ENCODE data around the gene POLR2E. TPM values are rescaled to one million over a fixed set of nuclear protein-coding genes. Genes with fewer than 3 reads are reported as not detected.

POLR2E gene
- total and polyA plus RNA-seq, 9 of the 15 experiments (the other 6 are each of a cell fraction or from before 2014, with no cell fraction given) = 3.4 to 413 (median 244) TPM

DNA sequence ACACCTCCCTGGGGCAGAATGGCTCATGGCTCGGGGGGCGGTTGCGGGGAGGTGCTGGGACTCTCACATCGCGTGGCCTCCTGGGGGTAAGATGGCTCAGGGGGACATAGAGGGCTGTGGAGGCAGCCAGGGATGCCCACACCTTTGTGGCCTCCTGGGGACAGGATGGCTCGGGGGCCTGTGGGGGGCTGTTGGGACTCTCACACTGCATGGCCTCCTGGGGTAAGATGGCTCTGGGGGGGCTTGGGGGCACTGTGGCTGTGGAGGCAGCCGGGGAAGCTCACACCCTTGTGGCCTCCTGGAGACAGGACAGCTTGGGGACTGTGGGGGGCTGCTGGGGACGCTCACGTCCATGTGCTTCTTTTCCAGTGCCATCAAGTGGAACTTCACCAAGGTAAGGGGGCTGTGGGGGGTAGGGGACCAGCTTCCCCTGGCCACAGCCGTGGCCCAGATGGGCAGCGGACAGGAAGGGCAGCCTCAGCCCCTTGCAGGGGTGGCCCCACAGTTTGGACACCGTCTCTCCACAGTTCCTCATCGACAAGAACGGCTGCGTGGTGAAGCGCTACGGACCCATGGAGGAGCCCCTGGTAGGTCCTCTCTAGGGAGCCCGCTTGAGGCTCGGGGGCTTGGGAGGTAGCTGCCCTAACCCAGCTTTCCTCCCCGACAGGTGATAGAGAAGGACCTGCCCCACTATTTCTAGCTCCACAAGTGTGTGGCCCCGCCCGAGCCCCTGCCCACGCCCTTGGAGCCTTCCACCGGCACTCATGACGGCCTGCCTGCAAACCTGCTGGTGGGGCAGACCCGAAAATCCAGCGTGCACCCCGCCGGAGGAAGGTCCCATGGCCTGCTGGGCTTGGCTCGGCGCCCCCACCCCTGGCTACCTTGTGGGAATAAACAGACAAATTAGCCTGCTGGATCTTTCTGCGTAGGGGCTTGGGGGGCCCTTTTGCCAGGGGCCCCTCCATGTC is 11.0 kb upstream of the POLR2E start:
- FAIRE-seq (no peak), DNase-seq (ENCODE audit: extremely low read depth in 1 of 4, low spot score in 3 of 4) (no peak), ATAC-seq (no peak)
- no peak overlapping the region for H3K4me2 ChIP-seq (ENCODE audit: insufficient read depth, low read length)
- no peaks in the 10 kb centered on the region; the same call in 1 of the 2 replicates for H4K20me1 ChIP-seq (replicated peaks; ENCODE audit: control insufficient read depth, insufficient read depth, low read length)
- H3K79me2 ChIP-seq (ENCODE audit: control insufficient read depth, insufficient read depth, low read length) = peaks cover 25% of the 10 kb centered on the region
- WGBS (ENCODE audit: insufficient coverage, low coverage, missing lambda C conversion rate) = 90% methylated on average over 26 of the region's 32 CpGs
- H3K27ac ChIP-seq (ENCODE audit: extremely low read depth, low read depth, low read length) = no peak overlapping the region
- in situ Hi-C loops (cut with MboI) = no loop called here
- intact Hi-C loops (cut with micrococcal nuclease) = no loop called here
- H3K9ac ChIP-seq (ENCODE audit: insufficient read depth in 1 of 2, low read depth in 2 of 2, low read length in 2 of 2) = peak overlapping the region in 1 of 2 experiments; percentile 61; a peak in 2 of 4 replicates
- ChIA-PET CTCF (ENCODE audit: low intra/inter-chr PET ratio) (no interaction called here), POLR2A (interaction anchor here (0.8 kb wide), 1 partner anchor 93 kb away, joined by 4 read pairs; no protein-coding TSS in a partner anchor)
- H3K36me3 ChIP-seq (ENCODE audit: control insufficient read depth, insufficient read depth, low read length) = peaks cover 56% of the 10 kb centered on the region; the same call in 2 of the 3 replicates
- H2AFZ ChIP-seq (ENCODE audit: low read depth, low read length) = no peak overlapping the region
- BruUV-seq (replicated peaks) = no TSS peak
- H3K9me3 ChIP-seq (replicated peaks; ENCODE audit: control insufficient read depth, insufficient read depth, low read depth, low read length) = no peaks in the 10 kb centered on the region; the same call in 1 of the 2 replicates
- no peak overlapping the region for H3K4me3 ChIP-seq
- no peaks in the 10 kb centered on the region for H3K9me1 ChIP-seq (ENCODE audit: control insufficient read depth, insufficient read depth, low read length)
- peaks cover 21 to 87% of the 10 kb centered on the region in 2 experiments for H3K4me1 ChIP-seq (replicated peaks in 1 of 2; ENCODE audit: control insufficient read depth in 2 of 2, insufficient read depth in 2 of 2, low read length in 2 of 2)
- no peaks in the 10 kb centered on the region for H3K27me3 ChIP-seq (ENCODE audit: control insufficient read depth in 2 of 2, insufficient read depth in 2 of 2, low read length in 2 of 2)
- TF ChIP-seq SMARCA4 (IDR thresholded peaks at IDR 0.05) (no peak), POLR2AphosphoS5 (IDR thresholded peaks at IDR 0.05; ENCODE audit: control insufficient read depth, insufficient read depth, low read depth, low read length) (0 out of 2 replicates have a peak, but pooled peaks have one; percentile 9), ZNF780A (CRISPR knock-in tag; IDR thresholded peaks at IDR 0.05) (no peak), PML (IDR thresholded peaks at IDR 0.05; ENCODE audit: low read length) (0 out of 2 replicates have a peak, but pooled peaks have one; percentile 6), POLR2G (IDR thresholded peaks at IDR 0.05; ENCODE audit: low read depth, low read length) (peak; percentile 5; the same call in 1 of the 2 replicates), PHF21A (IDR thresholded peaks at IDR 0.05; ENCODE audit: borderline replicate concordance, low read depth) (no peak), MAFK (IDR thresholded peaks at IDR 0.05; ENCODE audit: low read length) (no peak), PTBP1 (IDR thresholded peaks at IDR 0.05; ENCODE audit: low read depth, low read length) (no peak), ZNF41 (CRISPR knock-in tag; conservative IDR thresholded peaks at IDR 0.05) (no peak), SMC3 (conservative IDR thresholded peaks at IDR 0.05; ENCODE audit: insufficient read depth, low read depth, low read length) (no peak), RBFOX2 (IDR thresholded peaks at IDR 0.05; ENCODE audit: low read depth, low read length) (0 out of 2 replicates have a peak, but pooled peaks have one; percentile 27), RBM22 (IDR thresholded peaks at IDR 0.05; ENCODE audit: low read depth, low read length, poor library complexity, severe bottlenecking) (peak; percentile 7)
- TF ChIP-seq, protein P1, sequence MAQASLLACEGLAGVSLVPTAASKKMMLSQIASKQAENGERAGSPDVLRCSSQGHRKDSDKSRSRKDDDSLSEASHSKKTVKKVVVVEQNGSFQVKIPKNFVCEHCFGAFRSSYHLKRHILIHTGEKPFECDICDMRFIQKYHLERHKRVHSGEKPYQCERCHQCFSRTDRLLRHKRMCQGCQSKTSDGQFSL (CRISPR knock-in tag; IDR thresholded peaks at IDR 0.05) = no peak
- TF ChIP-seq, protein P1 (tag; IDR thresholded peaks at IDR 0.05) = 0 out of 4 replicates have a peak, but pooled peaks of 1 of the 2 experiments have one; percentile 32
- TF ChIP-seq, protein P2, sequence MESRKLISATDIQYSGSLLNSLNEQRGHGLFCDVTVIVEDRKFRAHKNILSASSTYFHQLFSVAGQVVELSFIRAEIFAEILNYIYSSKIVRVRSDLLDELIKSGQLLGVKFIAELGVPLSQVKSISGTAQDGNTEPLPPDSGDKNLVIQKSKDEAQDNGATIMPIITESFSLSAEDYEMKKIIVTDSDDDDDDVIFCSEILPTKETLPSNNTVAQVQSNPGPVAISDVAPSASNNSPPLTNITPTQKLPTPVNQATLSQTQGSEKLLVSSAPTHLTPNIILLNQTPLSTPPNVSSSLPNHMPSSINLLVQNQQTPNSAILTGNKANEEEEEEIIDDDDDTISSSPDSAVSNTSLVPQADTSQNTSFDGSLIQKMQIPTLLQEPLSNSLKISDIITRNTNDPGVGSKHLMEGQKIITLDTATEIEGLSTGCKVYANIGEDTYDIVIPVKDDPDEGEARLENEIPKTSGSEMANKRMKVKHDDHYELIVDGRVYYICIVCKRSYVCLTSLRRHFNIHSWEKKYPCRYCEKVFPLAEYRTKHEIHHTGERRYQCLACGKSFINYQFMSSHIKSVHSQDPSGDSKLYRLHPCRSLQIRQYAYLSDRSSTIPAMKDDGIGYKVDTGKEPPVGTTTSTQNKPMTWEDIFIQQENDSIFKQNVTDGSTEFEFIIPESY (CRISPR knock-in tag; IDR thresholded peaks at IDR 0.05) = 0 out of 2 replicates have a peak, but pooled peaks have one; percentile 42
- TF ChIP-seq, protein P3, sequence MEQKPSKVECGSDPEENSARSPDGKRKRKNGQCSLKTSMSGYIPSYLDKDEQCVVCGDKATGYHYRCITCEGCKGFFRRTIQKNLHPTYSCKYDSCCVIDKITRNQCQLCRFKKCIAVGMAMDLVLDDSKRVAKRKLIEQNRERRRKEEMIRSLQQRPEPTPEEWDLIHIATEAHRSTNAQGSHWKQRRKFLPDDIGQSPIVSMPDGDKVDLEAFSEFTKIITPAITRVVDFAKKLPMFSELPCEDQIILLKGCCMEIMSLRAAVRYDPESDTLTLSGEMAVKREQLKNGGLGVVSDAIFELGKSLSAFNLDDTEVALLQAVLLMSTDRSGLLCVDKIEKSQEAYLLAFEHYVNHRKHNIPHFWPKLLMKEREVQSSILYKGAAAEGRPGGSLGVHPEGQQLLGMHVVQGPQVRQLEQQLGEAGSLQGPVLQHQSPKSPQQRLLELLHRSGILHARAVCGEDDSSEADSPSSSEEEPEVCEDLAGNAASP (IDR thresholded peaks at IDR 0.05) = no peak

Data from K562 (cell line).